SK-N-SH (cell line): ENCODE data around the gene TMEM243.

Source experiments
- CTCF ChIP-seq: fragments of 200-600 bp; sonication (generic); IDR thresholded peaks from 2 replicates; pipeline ENCODE4 v1.6.1; 2017; ENCODE audit warnings: antibody characterized with exemption, mild to moderate bottlenecking, moderate library complexity
- MXI1 ChIP-seq: IDR thresholded peaks from 2 replicates; pipeline ENCODE4 v1.6.1; 2012; ENCODE audit warnings: mild to moderate bottlenecking, low read depth, low read length, improper control_type of control experiment
- NFIC ChIP-seq: IDR thresholded peaks from 2 replicates; pipeline ENCODE4 v1.4.0; 2012; ENCODE audit warnings: borderline replicate concordance
- POLR2AphosphoS5 ChIP-seq: IDR thresholded peaks from 2 replicates; pipeline ENCODE4 v1.6.1; 2012; ENCODE audit warnings: low read depth, low read length
- RAD21 ChIP-seq: IDR thresholded peaks from 2 replicates; pipeline ENCODE4 v1.6.1; 2012; ENCODE audit warnings: mild to moderate bottlenecking, low read length
- REST ChIP-seq: IDR thresholded peaks from 2 replicates; pipeline ENCODE4 v1.6.1; 2012; ENCODE audit warnings: mild to moderate bottlenecking, low read depth, low read length, moderate library complexity
- RFX5 ChIP-seq: IDR thresholded peaks from 2 replicates; pipeline ENCODE4 v1.6.1; 2012; ENCODE audit warnings: mild to moderate bottlenecking, improper control_type of control experiment, low read length
- SIN3A ChIP-seq: IDR thresholded peaks from 2 replicates; pipeline ENCODE4 v1.6.1; 2012; ENCODE audit warnings: low read depth, mild to moderate bottlenecking, low read length, moderate library complexity, borderline replicate concordance
- USF2 ChIP-seq: fragments of 150-350 bp; IDR thresholded peaks from 2 replicates; pipeline ENCODE4 v1.6.1; 2017; ENCODE audit warnings: antibody characterized with exemption, low read length, low read depth, borderline replicate concordance

GRCh38 chr7:87209295-87209924 is 10.1 kb downstream of the TMEM243 start:
- TF ChIP-seq USF2 (no peak), POLR2AphosphoS5 (no peak), RFX5 (no peak), CTCF (no peak), NFIC (no peak), SIN3A (no peak), RAD21 (no peak), REST (no peak), MXI1 (no peak)
